Endothelial cell of umbilical vein (primary cell): ENCODE measurements around the gene NKX6-2.

Experiments used
- CTCF ChIP-seq, 2 donors: IDR thresholded peaks; 1 replicate in 1 of 2; 2 replicates in 1 of 2; pipeline ENCODE4 v1.5.1; 2011; ENCODE audit warnings: low read length in 2 of 2, mild to moderate bottlenecking in 2 of 2, moderate library complexity in 2 of 2, control low read depth in 1 of 2, inconsistent platforms in 1 of 2, low read depth in 1 of 2; ENCODE audit not compliant: insufficient read depth in 1 of 2; ENCODE audit errors: extremely low read depth in 1 of 2
- EZH2 ChIP-seq: IDR thresholded peaks from 2 replicates; pipeline ENCODE4 v1.6.1; 2012; ENCODE audit warnings: borderline replicate concordance, low read depth, mild to moderate bottlenecking, moderate library complexity, low read length, inconsistent platforms; ENCODE audit not compliant: severe bottlenecking
- FOS ChIP-seq: IDR thresholded peaks from 2 replicates; pipeline ENCODE4 v1.6.1; 2011; ENCODE audit warnings: mild to moderate bottlenecking, low read length, moderate library complexity, borderline replicate concordance; ENCODE audit not compliant: insufficient read depth
- GATA2 ChIP-seq: IDR thresholded peaks from 2 replicates; pipeline ENCODE4 v1.7.0; 2011; ENCODE audit warnings: low read depth, mild to moderate bottlenecking, moderate library complexity, mixed read lengths, low read length; ENCODE audit not compliant: insufficient read length, insufficient read depth
- JUN ChIP-seq: IDR thresholded peaks from 2 replicates; pipeline ENCODE4 v1.6.1; 2011; ENCODE audit warnings: borderline replicate concordance, low read depth; ENCODE audit not compliant: insufficient read length, insufficient read depth
- MAX ChIP-seq: IDR thresholded peaks from 2 replicates; pipeline ENCODE4 v1.6.1; 2011; ENCODE audit not compliant: insufficient read depth, insufficient read length
- MYC ChIP-seq: IDR thresholded peaks from one replicate; pipeline ENCODE4 v1.6.1; 2011; ENCODE audit warnings: mild to moderate bottlenecking, low read depth, low read length
- POLR2A ChIP-seq: IDR thresholded peaks from 2 replicates; pipeline ENCODE4 v1.6.1; 2012; ENCODE audit warnings: low read depth, mild to moderate bottlenecking, control low read depth, low read length
- POLR2AphosphoS5 ChIP-seq: IDR thresholded peaks from 2 replicates; pipeline ENCODE4 v1.6.1; 2012; ENCODE audit warnings: low read depth, mild to moderate bottlenecking, control low read depth, low read length, moderate library complexity; ENCODE audit not compliant: insufficient read depth

GRCh38 chr10:132790934-132791829, 5.2 kb upstream of the NKX6-2 start:
- no peak for TF ChIP-seq MYC
- TF ChIP-seq CTCF (IDR thresholded peaks at IDR 0.05; ENCODE audit: extremely low read depth in 1 of 2, insufficient read depth in 1 of 2, low read depth in 1 of 2, low read length in 2 of 2): no peak
- TF ChIP-seq MAX: no peak
- TF ChIP-seq POLR2AphosphoS5: no peak
- TF ChIP-seq JUN: no peak
- TF ChIP-seq POLR2A: no peak
- no peak for TF ChIP-seq GATA2
- TF ChIP-seq EZH2: no peak
- TF ChIP-seq FOS: no peak
